ENCODE data around the gene ROMO1.
"Not testable (repeated sequence)": the region's sequence is repeated elsewhere in the genome, so short reads cannot be mapped to it uniquely, and the experiment has no call there.

ROMO1 gene

DNA sequence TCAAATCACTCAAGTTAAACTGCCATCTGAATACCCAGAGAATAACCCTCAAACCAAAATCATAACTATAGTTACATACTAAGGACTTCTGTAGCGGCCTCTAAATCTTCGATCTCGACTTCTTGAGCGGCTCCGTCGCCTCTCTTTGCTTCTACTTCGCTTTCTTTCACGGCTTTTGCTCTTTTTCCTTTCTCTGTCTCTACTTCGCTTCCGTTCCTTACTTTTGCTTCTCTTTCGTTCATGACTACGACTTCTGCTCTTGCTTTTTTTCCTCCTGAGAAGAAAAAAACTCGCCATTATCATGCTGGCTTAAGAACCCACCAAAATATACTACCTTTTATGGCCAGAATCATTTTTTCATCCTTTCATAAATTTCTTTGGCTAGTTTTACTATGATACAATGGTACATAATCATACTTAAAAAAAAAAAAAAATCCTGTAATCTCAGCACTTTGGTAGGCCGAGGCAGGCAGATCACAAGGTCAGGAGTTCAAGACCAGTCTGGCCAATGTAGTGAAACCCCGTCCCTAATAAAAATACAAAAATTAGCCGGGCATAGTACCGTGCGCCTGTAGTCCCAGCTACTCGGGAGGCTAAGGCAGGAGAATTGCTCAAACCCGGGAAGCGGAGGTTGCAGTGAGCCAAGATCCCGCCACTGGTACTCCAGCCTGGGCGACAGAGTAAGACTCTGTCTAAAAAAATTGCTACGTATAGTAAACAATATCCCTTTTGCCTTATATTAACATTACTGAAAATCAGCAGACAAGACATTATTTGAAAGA is 32.8 kb downstream of the ROMO1 start:
- no peak for DNase-seq

DNA sequence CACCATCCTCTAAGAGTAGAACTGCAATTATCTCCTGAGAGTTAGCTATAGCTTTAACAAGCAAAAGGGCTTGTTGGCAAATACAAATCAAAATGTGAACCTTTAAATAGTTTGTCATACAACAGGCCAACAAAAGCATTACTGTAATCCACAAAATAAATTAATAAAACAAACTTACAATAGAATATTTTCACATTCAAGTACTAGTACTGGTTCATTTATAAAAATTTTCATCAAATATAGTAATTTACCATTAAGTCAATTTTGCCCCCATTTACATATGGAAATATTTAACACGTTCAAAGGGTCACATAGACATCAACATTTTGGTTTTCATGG is 33.4 kb downstream of the ROMO1 start:
- DNase-seq, result no peak

DNA sequence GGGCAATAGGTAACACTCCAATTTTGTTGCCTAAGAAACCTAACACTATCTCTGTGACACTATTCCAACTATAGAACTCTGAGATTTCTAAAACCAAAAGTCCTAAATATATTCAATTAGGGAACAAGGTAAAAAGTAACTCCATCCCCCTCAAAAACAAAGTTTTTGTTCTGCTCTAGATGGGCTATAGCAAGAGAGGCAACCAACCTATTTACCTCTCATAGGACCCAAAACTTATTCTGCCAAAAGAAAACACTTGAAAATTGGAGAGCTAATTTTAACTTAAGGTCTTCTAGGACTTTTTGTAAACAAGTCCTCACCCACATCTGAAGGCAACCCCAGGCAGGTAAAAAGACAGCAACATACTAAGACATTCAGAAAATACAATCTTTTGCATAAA is 35.2 kb downstream of the ROMO1 start:
- no peak for DNase-seq

DNA sequence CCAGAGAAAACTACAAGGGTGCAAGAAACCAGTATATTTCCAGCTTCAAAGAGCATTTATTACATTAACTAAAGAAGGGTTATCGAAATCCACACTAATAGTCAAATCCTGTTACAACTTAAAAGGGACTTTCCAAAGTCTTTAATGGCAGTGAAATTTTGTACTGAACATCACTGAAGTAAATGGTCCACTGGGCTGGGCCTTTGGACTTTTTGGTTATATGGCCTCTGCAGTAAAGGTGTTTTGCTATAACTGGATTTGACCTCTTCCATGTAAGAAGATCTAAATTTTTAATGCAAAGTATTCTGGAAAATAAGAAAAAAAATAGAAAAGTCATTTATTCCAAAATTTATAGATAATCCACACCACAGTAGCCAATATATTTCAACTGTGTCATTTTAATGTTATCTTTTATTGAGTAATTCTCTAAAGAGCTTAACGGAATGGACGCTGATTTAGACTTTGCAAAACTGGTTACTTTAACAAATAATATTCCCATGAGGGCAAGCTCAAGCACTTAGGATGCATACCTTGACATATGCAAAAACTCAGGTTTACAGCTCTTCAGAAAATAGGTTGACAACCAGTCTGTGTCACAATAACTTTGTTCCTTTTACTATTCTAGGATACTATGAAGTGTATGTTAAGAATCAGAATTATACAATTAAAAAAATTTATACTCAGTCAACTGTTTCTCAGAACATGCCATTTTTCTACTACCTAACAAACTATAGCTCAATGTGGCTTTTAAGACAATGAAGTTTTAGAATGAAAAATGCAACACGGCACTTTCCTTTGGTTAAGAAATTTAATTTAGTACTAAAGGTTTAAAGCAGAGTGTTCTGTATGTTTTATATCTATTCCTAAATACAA is 35.8 kb downstream of the ROMO1 start:
- DNase-seq, result no peak

DNA sequence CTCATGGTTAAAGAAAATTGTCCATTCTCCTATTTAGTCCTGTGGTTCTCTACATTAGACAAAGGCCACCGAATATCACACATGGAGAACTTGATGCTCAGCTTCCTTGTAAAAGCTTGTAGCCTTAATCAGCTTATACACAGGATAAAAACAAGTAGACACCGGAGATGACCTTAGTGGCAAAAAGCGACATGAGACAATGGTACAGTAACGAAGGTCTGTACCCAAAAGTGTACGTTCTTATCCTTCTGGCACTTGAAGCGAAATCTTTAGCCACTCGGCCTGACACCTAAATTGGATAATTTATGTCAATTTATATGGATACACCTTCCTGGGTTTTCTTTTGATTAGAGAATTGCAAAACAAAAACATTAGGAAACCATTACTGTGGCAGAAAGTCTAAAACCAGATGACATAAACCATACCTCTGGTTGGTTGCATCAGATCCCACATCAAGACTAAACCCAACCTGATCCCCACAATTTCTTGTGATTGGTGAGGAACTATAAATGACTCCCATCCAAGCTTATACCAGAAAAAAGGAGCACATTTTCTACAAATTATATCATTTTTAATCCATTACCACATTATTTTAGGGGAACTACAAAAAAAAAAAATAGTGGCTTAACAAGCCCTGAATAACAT is 36.7 kb downstream of the ROMO1 start:
- no peak for DNase-seq

DNA sequence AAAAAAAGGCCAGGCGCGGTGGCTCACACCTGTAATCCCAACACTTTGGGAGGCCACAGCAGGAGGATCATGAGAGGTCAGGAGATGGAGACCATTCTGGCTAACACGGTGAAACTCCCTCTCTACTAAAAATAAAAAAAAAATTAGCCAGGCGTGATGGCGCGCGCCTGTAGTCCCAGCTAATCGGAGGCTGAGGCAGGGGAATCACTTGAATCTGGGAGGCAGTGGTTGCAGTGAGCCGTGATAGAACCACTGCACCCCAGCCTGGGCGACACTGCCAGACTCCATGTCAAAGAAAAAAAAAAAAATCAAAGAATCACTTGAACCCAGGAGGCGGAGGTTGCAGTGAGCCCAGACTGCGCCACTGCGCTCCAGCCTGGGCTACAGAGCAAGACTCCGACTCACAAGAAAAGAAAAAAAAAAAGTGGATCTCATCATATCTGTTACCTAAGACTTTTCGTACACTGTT is 38.7 kb downstream of the ROMO1 start:
- no peak for DNase-seq

DNA sequence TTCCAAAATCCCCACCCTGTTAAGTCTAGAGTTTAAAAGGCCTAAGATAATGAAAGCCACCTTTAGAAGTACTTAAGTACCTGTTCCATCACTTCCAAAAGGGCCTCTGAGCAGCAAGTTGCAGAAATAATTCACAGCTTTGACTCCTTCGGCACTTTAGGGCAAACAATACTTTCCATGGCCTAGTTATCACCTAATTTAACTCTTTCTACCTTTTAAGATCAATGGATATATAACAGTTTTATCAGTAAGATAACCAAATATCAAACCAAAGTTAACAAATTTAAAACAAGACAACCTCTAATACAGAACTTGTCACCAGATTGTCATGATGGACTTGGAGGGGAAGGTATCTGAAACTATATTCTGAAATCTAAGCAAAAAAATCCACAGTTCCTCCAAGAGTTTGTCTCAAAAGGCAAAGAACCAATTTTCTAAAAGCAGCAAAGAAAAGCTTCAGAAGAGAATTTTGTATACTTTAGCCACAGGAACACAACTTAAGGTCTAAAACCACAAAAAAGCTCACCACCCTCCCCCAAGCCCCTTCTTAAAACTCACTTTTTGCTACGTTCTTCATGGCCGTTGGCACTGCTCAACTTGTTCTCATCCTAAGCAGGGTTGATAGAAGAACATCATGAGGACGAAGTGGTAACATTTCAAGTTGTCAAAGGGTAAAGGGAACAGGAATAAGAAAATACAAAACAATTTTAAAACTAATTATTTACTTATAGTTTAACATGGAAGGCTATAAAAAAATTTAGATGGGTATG is 39.4 kb downstream of the ROMO1 start:
- no peak for DNase-seq

DNA sequence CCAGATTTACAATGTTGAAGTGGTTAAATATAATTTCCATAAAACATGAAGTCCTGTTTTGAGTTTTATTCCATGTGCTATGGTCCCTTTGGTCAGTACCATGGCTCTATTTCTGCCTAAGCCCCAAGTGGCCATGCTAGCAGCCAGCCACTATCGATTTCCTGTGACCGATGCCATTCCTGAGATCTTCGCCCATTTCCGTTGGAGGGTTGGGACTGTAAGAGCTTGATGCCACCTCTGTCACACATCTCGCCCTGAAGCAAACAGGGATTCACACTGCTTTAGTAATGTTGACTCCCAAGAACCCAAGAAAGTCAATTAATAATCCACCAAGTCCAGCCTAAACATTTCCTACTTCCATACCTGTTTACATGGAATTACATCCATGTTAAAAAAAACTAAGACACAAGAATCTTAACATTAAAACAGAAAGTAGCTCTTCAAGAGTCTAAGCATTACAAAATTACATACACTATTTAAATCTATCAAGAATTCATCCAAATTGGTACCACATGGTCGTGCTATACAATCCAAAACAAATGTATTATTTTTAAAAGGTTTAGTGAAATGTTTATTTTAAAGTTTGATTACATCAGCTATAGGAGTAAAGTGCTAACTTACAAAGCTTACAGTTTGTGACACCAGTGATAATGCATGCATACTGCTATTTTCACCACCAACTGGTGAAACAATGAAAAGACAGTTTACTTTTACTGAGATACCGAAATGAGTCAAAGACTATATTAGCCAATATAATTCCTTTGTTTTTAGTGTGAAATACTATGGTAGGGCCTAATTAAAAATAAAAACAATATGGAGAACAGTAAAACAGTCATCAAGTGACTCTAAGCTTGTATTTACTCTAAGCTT is 40.3 kb downstream of the ROMO1 start:
- no peak for DNase-seq

DNA sequence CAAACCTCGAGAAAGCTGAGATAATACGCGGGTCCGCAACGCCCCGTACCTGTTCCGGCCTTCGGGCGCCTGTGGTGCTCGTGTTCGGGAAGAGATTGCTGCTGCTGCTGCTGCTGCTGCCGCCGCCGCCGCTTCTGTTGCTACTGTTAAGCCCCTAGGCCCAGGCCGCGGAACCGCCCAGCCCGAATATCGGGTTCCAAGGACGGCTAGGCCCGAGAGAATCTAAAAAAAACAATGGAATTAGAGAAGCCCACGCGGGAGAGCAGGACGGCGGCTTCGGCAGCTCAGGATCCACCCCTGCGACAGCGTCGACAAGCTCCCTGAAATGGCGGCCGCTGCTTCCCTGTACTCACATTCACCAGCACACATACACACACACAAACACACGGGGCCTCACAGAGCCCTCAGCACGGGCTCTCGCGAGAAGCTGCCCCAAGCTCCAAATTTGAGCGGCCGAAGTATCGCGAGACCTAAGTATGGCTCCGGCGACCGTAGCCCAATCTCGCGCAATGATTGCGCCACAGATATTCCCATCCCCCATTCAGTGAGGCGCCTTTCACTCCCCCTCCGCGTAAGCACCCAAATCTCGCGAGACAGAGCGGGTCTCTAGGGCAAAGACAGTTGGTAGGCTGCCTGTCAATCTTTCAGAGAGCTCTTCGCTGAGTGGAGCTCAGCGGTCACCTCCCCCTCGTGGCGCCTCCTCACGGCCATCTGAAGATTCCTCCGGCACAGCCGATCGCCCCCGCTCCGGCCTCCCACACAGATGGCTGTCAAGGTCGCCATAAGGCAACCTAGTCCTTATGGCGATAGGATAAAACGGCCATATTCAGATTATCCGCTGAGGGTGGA is 42.9 kb downstream of the ROMO1 start, which contains the start of gene RBM39:
RBM39 (minus strand) TSS at position 369 of the 849 bp plus-strand sequence. CDS start 1,386 bp downstream, outside the sequence.
- DNase-seq, result peak; percentile 100

DNA sequence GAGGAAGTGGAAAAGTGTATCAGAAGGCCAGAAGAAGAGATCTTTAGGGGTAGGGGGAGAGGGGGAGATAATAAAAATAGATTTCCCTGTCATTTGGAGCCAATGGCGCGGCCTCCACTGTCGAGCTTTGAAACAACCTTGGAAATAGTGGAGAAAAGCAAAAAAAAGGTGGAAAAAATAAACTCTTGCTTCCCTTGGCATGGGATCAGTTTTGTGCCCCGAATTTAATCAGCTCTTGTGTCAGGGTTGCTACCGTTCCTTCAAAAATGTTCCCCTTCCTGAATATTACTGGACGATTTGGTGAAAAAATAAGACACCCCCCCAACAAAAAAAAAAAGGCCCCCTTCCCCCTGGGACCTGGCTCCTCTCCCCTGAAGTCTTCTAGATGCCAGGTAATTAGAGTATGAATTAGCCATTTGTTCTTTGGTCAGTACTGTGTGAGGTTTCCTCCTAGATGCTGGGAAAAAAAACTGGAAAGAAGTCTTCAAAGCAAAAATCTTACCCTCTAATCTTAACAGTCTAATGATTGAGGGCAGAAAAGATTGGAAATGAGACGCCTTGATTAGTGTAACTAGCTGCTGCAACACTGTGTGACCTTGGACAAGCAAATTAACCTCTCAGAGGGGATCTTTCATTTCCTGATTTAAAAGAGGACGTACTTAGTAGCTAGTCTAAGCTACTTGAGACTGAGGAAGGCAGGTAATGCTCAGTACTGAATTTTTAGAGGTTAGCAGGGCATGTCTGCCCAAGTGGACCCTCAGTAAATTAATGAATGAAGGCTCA is 43.7 kb downstream of the ROMO1 start:
- DNase-seq, result no peak

DNA sequence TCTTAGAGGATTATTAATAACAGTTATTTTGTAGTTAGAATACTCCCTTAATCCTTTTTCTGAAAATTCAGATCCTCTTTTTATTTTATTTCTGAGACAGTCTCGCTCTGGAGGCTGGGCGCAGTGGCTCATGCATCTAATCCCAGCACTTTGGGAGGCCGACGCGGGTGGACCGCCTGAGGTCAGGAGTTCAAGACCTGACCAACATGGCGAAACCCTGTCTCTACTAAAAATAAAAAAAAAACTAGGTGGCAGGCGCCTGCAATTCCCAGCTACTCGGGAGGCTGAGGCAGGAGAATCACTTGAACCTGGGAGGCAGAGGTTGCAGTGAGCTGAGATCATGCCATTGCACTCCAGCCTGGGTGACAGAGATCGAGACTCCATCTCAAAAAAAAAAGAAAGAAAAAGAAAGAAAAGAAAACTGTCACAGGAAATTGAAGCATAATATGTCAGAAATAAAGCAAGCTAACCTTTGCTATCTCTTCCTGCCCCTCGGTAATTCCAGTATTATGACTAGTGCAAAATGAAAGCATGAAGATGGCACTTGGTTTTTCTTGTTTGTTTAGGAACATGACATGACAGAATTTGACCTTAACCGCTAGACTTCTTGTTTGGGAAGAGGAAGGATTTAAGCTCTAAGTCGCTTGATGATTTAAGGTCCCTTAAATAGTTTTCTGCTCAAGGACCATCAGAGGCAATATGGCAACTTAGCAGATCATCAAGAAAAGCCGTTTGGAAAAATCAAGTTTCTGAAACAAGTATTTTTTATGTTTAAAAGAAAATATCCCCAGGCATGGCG is 44.7 kb downstream of the ROMO1 start:
- no peak for DNase-seq

DNA sequence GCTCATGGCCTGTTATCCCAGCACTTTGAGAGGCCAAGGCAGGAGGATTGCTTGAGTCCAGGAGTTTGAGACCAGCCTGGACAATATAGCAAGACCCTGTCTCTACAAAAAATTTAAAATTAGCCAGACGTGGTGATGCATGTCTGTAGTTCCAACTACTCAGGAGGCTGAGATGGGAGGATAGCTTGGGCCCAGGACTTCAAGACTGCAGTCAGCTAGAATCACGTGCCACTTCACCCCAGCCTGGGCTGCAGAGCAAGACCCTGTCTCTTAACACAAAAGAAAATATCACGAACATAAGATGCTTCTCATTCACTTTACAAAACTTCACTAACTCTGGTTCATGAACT is 45.3 kb downstream of the ROMO1 start:
- DNase-seq, result not testable (repeated sequence)
